ENCODE data around the gene MAML2. TPM values are rescaled to one million over a fixed set of nuclear protein-coding genes. Genes with fewer than 3 reads are reported as not detected.
A peak's percentile ranks its signal among the peaks of the same experiment; 100 is the strongest.

The MAML2 gene
- polyA plus RNA-seq, 10 donors, result 4.5 to 8.9 (median 6.0) TPM

DNA sequence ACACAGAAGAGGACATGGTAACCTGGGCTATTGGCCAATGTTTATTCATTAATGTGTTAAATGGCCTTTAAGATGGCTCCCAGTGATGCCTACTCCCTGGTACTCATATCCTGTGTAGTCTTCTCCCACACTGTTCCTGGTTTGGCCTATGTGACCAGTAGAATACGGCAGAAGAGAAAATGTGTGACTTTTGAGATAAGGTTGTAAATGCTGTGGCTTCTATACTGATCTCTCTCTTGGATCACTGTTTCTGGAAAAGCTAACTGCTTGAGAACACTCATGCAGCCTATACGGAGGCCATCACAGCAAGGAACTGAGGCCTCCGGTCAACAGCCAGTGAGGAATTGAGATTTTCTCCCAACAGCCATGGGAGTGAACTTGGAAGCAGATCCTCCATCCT is 24.1 kb downstream of the MAML2 start:
- DNase-seq, result no peak

- no peak for DNase-seq
These were observed 24.6 kb downstream of the MAML2 start for GRCh38 chr11:96318399-96318798.

DNA sequence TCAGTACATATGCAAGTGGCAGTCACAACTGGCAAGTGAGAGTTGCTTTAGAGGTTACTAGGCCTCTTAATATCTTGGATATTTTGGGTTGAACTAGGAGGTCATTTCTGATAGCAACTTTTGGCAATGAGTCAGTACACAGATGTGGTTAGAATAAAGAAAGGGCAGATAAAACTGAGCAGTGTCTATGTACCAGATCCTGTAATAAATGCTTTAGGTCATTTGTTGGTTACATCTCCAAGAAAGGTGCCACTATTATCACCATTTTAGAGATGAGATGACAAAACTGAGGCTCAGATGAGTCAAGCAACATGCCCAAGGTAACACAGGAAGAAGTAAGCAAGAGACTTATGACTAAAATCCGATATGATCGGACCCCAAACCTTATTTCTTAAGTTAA is 25.0 kb downstream of the MAML2 start:
- no peak for DNase-seq

DNA sequence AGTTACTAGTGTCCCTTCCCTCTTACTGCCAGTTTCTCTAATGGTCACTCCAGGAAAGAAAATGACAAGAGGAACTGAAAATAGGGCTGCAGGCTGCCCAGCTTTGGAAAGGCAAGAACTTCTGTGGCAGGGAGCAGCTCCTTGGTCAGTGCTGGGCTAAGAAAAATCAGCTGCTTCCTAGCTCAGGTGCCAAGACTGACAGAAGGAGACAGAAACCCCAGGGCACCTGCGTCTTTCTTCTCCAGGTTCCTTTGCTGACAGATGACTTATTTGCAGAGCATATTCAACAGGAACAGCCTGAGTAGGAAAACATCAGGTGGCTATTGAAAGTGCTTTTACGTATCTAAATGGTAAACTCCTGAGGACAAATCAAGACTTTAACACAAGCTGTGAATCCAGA is 25.4 kb downstream of the MAML2 start:
- no peak for DNase-seq

- DNase-seq, result no peak
These were observed 26.1 kb downstream of the MAML2 start for GRCh38 chr11:96316869-96317268.

- no peak for DNase-seq
These were observed 27.5 kb downstream of the MAML2 start for GRCh38 chr11:96315476-96315875.

DNA sequence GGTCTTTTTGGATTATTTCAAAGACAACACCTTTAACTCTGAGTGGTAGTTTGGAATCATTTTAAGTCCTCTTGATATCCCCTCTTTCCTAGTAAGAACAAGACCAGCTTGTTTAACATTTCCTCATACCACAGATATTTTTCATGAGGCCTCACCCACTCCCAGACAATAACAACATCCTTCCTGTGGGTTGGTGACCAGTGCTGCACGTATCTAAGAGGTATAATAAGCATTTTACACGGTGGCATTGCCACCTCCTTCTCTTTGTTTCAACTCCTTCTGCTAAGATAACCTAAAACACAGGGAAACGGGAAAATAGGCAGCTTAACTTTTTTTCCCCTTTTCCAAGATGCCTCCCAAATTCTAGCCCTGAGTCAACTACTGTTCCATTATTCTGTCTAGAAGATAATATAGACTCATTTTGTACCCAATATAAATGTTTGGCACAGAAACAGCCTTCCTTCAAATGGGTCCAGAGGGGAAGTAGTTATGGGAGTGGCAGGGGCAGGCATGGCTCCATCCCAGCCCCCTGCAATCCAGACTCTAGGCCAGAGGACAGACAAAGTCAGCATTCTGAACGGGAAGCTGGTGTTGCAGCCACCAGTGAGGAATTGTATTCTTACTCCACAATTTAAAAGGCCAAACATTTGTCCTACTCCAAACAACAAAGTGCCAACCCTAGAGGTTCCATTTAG is 28.5 kb downstream of the MAML2 start:
- no peak for DNase-seq

GRCh38 chr11:96313163-96313562 is 29.8 kb downstream of the MAML2 start:
- DNase-seq, result no peak

- peak in 1 of 3 donors; percentile 79 for DNase-seq
These were observed 31.9 kb downstream of the MAML2 start for GRCh38 chr11:96311120-96311568.

DNA sequence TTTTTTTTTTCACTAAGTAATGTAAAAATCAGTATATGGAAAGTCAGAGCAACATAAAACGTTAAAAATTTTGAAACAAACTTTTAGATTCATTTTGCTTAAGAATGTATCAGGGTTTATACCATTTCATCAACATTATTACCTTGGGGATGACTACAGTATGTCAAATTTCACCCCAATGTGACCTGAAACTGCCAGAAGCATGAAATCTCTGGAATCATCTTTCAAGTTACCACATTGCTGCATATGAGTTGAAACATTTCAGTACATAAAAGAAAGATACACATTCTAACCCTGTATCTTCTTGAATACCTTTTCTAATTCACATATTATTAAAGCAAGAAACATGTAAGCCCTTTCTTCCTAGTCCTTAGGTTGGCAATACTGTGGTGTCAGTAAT is 32.8 kb downstream of the MAML2 start:
- no peak for DNase-seq

DNA sequence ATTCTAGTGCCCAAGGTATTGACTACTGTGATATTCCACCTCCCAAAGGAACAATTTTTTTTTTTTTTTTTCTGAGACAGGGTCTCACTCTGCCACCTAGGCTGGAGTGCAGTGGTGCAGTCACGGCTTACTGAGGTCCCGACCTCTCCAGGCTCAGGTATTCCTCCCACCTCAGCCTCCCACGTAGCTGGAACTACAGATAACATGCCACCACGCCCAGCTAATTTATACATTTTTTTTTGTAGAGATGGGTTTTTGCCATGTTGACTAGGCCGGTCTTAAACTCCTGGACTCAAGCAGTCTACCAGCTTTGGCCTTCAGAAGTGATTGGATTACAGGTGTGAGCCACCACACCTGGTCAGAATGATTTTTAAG is 33.4 kb downstream of the MAML2 start:
- no peak for DNase-seq

GRCh38 chr11:96309016-96309642 is 33.9 kb downstream of the MAML2 start:
- no peak for DNase-seq

DNA sequence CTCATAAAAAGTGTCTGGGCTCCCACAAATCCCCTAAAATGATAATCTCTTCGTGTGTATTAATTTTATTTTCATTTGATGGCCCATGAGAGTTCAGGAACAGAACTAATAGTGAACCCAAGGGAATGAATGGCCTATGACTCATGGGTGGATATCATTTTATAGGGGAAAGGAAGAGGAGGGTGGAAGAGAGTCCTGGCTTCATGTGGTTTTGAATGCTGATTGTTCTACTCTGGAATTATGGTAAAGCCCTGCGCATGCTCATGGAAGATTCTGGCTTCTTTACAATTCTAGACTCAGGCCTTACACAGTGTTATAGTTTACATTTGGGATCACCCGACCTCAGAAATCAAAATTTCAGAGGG is 35.2 kb downstream of the MAML2 start:
- peak; percentile 35 to 88 (median 66) for DNase-seq

- peak; percentile 91 to 99 (median 96) for DNase-seq
These were observed 35.8 kb downstream of the MAML2 start for GRCh38 chr11:96306933-96307775.

DNA sequence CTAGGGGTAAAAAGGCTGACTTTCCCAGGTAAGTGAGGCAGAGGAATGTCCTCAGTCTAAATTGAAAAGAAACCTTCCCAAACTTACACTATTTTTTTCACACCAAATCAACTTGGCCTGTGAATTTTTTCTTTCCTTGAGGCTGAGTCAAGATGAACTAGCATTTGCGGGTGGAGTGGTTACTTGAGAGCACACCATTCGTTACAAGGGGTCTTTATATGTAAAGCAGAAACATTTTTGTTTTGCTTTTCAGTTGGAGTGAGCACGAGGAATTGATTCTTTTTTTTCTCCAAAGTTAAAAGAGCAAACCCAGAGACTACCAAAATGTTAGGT is 36.4 kb downstream of the MAML2 start:
- no peak for DNase-seq

DNA sequence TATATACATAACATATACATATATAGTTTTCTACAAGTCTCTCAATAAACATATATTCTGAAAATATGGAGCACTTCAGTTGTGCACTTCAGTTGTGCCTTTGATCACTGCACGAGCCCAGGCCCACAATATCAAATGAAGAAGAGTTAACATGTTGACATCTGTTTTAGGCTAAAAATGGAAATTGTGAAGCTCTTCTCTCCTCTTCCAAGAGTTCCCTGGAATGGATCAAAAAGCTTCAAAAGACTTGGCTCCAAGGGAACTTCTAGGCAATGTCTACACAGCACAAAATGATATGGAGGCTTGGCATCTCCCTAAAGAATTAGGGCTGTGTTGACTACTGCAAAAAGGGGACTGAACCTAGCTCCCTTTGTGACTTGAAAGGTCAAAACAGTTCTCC is 36.9 kb downstream of the MAML2 start:
- DNase-seq, result peak in 1 of 3 donors; percentile 41

GRCh38 chr11:96303980-96304379 is 39.0 kb downstream of the MAML2 start:
- no peak for DNase-seq

DNA sequence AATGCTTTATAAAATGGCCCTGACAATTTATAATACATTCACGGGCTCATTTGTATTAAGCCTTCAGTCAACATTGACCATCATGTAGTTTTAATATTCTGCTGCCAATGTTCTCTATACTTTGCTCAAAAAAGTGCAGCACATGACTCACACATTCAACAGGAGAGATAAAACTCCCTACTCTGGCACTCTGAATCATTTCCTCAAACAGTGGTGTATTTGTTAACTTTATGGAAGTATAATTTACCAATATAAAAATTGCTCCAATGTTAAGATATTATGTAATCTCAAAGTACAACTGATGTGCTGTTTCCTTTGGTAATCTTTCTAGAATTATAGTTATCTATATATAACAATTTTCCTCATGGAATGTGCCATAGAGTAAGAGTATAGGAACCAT is 39.9 kb downstream of the MAML2 start:
- no peak for DNase-seq

DNA sequence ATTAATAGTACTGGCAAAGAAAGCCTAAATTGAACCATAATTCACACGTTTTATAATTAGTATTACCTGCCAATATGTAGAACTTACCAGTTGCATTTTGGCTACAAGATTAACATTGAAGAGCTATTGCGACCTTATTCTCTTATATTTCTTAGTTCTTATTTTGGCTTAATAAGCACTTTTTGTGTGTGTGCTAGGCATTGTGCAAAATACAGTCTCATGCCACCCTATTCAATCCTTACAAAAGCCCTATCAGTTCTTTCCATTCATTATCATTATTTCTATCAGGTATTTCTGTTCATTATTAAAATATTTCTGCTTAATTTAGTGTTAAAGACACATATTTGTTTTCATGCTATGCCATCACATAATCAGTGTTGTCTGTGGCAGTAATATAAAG is 41.2 kb downstream of the MAML2 start:
- DNase-seq, result no peak

DNA sequence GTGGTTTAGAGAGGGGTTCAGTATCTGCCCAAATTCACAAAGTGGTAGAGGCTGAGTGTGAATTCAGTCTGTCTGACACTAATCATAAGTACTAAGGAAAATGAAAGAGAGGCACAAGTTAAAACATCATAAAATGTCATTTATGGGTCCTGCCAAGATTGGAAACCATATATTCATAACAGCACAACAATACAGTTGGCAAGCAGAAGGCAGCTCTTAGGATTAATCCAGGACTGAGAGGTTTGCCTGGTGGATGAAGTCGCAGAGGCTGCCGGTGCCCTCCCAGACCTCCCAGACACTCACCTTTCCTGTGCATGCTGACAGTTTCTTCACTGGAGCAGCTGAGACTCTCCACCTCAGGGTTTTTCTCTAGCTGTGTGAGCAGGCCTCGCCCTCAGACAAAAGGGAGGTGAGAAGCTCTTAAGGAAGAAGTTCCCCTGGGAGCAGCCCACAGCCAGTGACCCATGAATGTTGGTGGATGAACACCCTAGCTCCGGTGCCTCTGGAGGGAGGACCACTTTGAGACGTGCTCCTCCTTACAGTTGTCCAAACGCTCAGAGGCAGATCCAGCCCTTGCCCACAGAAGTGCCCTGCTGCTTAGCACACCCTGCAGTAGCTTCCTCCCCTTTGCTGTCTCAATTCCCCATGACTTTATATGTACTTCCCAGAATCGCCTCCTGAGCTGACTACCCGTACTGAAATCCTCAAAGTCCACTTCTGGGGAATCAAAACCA is 43.7 kb downstream of the MAML2 start:
- no peak for DNase-seq

DNA sequence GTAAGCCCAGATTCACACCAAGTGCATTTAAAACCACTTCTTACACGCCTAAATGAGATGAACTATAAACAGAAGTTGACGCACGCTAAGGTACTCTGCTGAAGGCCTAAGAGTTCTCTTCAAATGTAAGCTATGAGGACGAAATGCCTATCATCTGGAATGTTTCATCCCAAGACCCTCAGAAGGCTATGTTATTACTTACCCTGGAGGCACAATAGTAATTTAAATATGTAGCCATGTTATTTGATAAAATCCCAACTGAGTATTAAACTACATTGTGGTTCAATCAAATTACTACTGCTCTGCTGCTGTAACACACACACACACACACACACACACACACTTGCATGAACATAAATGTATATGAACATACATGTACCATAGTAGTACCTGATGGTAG is 47.6 kb downstream of the MAML2 start:
- DNase-seq, result no peak

GRCh38 chr11:96294289-96294688 is 48.7 kb downstream of the MAML2 start:
- DNase-seq, result no peak
